ENCODE results near the gene SKOR2.

DNA sequence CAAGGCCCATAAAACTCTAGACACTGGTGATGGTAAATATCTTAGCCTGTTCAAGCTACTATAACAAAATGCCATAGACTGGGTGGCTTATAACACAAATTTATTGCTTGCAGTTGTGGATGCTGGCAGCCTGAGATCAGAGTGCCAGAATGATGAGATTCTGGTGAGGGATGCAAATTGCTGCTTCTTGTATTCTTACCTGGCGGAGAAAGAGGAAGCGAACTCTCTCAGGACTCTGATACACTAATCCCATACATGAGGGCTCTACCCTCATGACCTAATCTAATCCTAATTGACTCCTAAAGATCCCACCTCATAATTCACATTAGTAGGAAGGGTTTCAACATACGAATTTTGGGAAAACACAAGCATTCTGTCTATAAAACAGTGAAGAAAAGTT, 70.7 kb downstream of the SKOR2 start:
- TF ChIP-seq, protein P1, sequence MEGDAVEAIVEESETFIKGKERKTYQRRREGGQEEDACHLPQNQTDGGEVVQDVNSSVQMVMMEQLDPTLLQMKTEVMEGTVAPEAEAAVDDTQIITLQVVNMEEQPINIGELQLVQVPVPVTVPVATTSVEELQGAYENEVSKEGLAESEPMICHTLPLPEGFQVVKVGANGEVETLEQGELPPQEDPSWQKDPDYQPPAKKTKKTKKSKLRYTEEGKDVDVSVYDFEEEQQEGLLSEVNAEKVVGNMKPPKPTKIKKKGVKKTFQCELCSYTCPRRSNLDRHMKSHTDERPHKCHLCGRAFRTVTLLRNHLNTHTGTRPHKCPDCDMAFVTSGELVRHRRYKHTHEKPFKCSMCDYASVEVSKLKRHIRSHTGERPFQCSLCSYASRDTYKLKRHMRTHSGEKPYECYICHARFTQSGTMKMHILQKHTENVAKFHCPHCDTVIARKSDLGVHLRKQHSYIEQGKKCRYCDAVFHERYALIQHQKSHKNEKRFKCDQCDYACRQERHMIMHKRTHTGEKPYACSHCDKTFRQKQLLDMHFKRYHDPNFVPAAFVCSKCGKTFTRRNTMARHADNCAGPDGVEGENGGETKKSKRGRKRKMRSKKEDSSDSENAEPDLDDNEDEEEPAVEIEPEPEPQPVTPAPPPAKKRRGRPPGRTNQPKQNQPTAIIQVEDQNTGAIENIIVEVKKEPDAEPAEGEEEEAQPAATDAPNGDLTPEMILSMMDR (IDR thresholded peaks at IDR 0.05; ENCODE audit: insufficient read depth, low read depth, low read length) = no peak
- no peak for TF ChIP-seq EZH2 (IDR thresholded peaks at IDR 0.05; ENCODE audit: insufficient read depth, low read length)

Data from astrocyte (in vitro differentiated cells and primary cell).